WTC11 (cell line): ENCODE results near the gene DUSP15. TPM values are rescaled to one million over a fixed set of nuclear protein-coding genes. Genes with fewer than 3 reads are reported as not detected.

ENCODE experiments used
- ATAC-seq: fragments of 200-7000 bp; cut with Tn5 transposase; 2 replicates; pipeline ENCODE4 v1.10.0; 2021; ENCODE audit warnings: mild to moderate bottlenecking, moderate library complexity
- CTCF ChIA-PET: fragments of 300-600 bp; sonication (Branson Sonifier 250); formaldehyde crosslinking; loops from one replicate; lab custom pipeline; 2021; ENCODE audit warnings: antibody characterized with exemption; lab: Charles Lee
- POLR2A ChIA-PET: fragments of 350-600 bp; sonication (Branson Sonifier 250); formaldehyde crosslinking; loops from one replicate; lab custom pipeline; 2021; ENCODE audit warnings: antibody characterized with exemption; lab: Charles Lee
- DNase-seq: peaks from one replicate; pipeline ENCODE4 v3.0.0; 2021; ENCODE audit warnings: low spot score
- H3K27ac Mint-ChIP-seq: 2 replicates; pipeline ENCODE4 v1.8.0; 2021; ENCODE audit warnings: mixed read lengths
- H3K27me3 Mint-ChIP-seq: 2 replicates; pipeline ENCODE4 v1.8.0; 2021; ENCODE audit warnings: low read depth, mild to moderate bottlenecking, moderate library complexity, mixed read lengths
- H3K36me3 Mint-ChIP-seq: 2 replicates; pipeline ENCODE4 v1.8.0; 2021; ENCODE audit warnings: mixed read lengths
- H3K4me1 Mint-ChIP-seq: 2 replicates; pipeline ENCODE4 v1.8.0; 2022; ENCODE audit warnings: mixed read lengths
- H3K4me3 Mint-ChIP-seq: 2 replicates; pipeline ENCODE4 v1.8.0; 2021; ENCODE audit warnings: mild to moderate bottlenecking, moderate library complexity, mixed read lengths
- H3K9me3 Mint-ChIP-seq: 2 replicates; pipeline ENCODE4 v1.8.0; 2021; ENCODE audit warnings: mixed read lengths
- ETV6 ChIP-seq: sonication (generic); formaldehyde crosslinking; IDR thresholded peaks from 2 replicates; pipeline ENCODE4 v1.8.1; 2022; ENCODE audit warnings: mild to moderate bottlenecking, missing genetic modification reagents
- FOXP1 ChIP-seq: sonication (generic); formaldehyde crosslinking; IDR thresholded peaks from 2 replicates; pipeline ENCODE4 v1.8.0; 2022; ENCODE audit warnings: missing genetic modification reagents, mild to moderate bottlenecking, moderate library complexity, borderline replicate concordance
- NFYB ChIP-seq: sonication (generic); formaldehyde crosslinking; conservative IDR thresholded peaks from 2 replicates; pipeline ENCODE4 v1.8.0; 2022; ENCODE audit warnings: low read depth, missing genetic modification reagents
- RELA ChIP-seq: sonication (generic); formaldehyde crosslinking; IDR thresholded peaks from 2 replicates; pipeline ENCODE4 v1.8.1; 2022; ENCODE audit warnings: missing genetic modification reagents, mild to moderate bottlenecking, borderline replicate concordance
- TCF7 ChIP-seq: sonication (generic); formaldehyde crosslinking; IDR thresholded peaks from 2 replicates; pipeline ENCODE4 v1.8.0; 2022; ENCODE audit warnings: mild to moderate bottlenecking, low read depth, missing genetic modification reagents, moderate library complexity
- TP53 ChIP-seq: sonication (generic); formaldehyde crosslinking; IDR thresholded peaks from 2 replicates; pipeline ENCODE4 v1.8.1; 2023; ENCODE audit warnings: mild to moderate bottlenecking, missing genetic modification reagents
- ZNF138 ChIP-seq: sonication (generic); formaldehyde crosslinking; conservative IDR thresholded peaks from 2 replicates; pipeline ENCODE4 v1.8.1; 2022; ENCODE audit warnings: mild to moderate bottlenecking, moderate library complexity, missing genetic modification reagents
- total RNA-seq: library from RNA; stranded (reverse); gene quantifications from 3 replicates; pipeline ENCODE4 v1.2.3, GENCODE V29; 2021
- TF ChIP-seq, protein P1 (sequence below): sonication (generic); formaldehyde crosslinking; IDR thresholded peaks from 2 replicates; pipeline ENCODE4 v1.8.0; 2023; ENCODE audit warnings: missing genetic modification reagents
- TF ChIP-seq, protein P2 (sequence below): sonication (generic); formaldehyde crosslinking; IDR thresholded peaks from 2 replicates; pipeline ENCODE4 v1.8.1; 2023; ENCODE audit warnings: mild to moderate bottlenecking, missing genetic modification reagents, moderate library complexity
- TF ChIP-seq, protein P3 (sequence below): sonication (generic); formaldehyde crosslinking; IDR thresholded peaks from 2 replicates; pipeline ENCODE4 v1.8.0; 2022; ENCODE audit warnings: missing genetic modification reagents
- TF ChIP-seq, protein P4 (sequence below): sonication (generic); formaldehyde crosslinking; IDR thresholded peaks from 2 replicates; pipeline ENCODE4 v1.8.1; 2023; ENCODE audit warnings: mild to moderate bottlenecking, missing genetic modification reagents
- TF ChIP-seq, protein P5 (sequence below): sonication (generic); formaldehyde crosslinking; IDR thresholded peaks from 2 replicates; pipeline ENCODE4 v1.8.0; 2023; ENCODE audit warnings: mild to moderate bottlenecking, missing genetic modification reagents
- TF ChIP-seq, protein P6 (sequence below): fragments of 250-450 bp; sonication (Bioruptor Pico); IDR thresholded peaks from 2 replicates; pipeline ENCODE4 v1.9.0; 2021; ENCODE audit warnings: mild to moderate bottlenecking
- TF ChIP-seq, protein P7 (sequence below): sonication (generic); formaldehyde crosslinking; IDR thresholded peaks from 2 replicates; pipeline ENCODE4 v1.8.1; 2023; ENCODE audit warnings: mild to moderate bottlenecking, missing genetic modification reagents

Gene DUSP15
- total RNA-seq, 1 experiment from 2014 or later, result 1.7 TPM

DNA sequence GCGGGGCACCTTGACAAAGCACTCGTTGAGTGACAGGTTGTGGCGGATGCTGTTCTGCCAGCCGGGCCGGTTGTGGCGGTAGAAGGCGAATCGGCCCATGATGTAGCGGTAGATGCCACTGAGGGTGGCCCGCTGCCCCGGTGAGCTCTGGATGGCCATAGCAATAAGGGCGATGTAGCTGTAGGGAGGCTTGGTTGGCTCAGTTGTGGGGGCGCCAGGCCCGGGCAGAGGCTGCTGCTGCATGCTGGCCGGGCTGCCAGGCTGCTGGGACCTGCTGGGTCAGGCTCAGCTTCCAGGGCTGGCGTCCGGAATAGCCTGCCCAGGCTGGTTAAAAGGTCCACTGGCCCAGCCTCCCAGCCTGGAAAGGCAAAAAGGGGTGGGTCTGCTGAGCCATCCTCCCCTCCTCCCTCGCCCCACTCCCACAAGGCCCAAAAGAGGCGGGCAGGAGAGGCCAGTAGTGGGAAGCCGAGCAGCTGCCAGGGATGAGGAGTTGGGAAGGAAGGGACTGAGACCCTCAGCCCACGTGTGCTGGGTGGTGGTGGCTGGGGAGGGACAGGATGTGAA, 24.9 kb downstream of the DUSP15 start, which contains the start of gene FOXS1:
Gene FOXS1, minus strand, starts transcription at position 305 of the 564 bp plus-strand sequence. Its CDS starts 62 bp downstream, at position 243.
- TF ChIP-seq RELA (CRISPR knock-in tag), result no peak
- TF ChIP-seq, protein P1, sequence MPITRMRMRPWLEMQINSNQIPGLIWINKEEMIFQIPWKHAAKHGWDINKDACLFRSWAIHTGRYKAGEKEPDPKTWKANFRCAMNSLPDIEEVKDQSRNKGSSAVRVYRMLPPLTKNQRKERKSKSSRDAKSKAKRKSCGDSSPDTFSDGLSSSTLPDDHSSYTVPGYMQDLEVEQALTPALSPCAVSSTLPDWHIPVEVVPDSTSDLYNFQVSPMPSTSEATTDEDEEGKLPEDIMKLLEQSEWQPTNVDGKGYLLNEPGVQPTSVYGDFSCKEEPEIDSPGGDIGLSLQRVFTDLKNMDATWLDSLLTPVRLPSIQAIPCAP (CRISPR knock-in tag), result no peak
- TF ChIP-seq, protein P2, sequence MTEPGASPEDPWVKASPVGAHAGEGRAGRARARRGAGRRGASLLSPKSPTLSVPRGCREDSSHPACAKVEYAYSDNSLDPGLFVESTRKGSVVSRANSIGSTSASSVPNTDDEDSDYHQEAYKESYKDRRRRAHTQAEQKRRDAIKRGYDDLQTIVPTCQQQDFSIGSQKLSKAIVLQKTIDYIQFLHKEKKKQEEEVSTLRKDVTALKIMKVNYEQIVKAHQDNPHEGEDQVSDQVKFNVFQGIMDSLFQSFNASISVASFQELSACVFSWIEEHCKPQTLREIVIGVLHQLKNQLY (CRISPR knock-in tag), result no peak
- TF ChIP-seq, protein P3, sequence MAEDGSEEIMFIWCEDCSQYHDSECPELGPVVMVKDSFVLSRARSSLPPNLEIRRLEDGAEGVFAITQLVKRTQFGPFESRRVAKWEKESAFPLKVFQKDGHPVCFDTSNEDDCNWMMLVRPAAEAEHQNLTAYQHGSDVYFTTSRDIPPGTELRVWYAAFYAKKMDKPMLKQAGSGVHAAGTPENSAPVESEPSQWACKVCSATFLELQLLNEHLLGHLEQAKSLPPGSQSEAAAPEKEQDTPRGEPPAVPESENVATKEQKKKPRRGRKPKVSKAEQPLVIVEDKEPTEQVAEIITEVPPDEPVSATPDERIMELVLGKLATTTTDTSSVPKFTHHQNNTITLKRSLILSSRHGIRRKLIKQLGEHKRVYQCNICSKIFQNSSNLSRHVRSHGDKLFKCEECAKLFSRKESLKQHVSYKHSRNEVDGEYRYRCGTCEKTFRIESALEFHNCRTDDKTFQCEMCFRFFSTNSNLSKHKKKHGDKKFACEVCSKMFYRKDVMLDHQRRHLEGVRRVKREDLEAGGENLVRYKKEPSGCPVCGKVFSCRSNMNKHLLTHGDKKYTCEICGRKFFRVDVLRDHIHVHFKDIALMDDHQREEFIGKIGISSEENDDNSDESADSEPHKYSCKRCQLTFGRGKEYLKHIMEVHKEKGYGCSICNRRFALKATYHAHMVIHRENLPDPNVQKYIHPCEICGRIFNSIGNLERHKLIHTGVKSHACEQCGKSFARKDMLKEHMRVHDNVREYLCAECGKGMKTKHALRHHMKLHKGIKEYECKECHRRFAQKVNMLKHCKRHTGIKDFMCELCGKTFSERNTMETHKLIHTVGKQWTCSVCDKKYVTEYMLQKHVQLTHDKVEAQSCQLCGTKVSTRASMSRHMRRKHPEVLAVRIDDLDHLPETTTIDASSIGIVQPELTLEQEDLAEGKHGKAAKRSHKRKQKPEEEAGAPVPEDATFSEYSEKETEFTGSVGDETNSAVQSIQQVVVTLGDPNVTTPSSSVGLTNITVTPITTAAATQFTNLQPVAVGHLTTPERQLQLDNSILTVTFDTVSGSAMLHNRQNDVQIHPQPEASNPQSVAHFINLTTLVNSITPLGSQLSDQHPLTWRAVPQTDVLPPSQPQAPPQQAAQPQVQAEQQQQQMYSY, result no peak
- TF ChIP-seq, protein P4, sequence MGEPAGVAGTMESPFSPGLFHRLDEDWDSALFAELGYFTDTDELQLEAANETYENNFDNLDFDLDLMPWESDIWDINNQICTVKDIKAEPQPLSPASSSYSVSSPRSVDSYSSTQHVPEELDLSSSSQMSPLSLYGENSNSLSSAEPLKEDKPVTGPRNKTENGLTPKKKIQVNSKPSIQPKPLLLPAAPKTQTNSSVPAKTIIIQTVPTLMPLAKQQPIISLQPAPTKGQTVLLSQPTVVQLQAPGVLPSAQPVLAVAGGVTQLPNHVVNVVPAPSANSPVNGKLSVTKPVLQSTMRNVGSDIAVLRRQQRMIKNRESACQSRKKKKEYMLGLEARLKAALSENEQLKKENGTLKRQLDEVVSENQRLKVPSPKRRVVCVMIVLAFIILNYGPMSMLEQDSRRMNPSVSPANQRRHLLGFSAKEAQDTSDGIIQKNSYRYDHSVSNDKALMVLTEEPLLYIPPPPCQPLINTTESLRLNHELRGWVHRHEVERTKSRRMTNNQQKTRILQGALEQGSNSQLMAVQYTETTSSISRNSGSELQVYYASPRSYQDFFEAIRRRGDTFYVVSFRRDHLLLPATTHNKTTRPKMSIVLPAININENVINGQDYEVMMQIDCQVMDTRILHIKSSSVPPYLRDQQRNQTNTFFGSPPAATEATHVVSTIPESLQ, result no peak
- TF ChIP-seq ZNF138 (CRISPR knock-in tag), result 0 out of 2 replicates have a peak, but pooled peaks have one; percentile 55
- H3K4me3 Mint-ChIP-seq, result no peak within 1 kb of the TSS
- DNase-seq (no peak), ATAC-seq (peak; percentile 34)
- POLR2A ChIA-PET, result interaction anchor here (0.6 kb wide), 2 partner anchors 11 to 281 kb away, joined by 3 read pairs; no protein-coding TSS in a partner anchor
- H3K36me3 Mint-ChIP-seq, result no peaks in the 10 kb centered on the region
- CTCF ChIA-PET, result interaction anchor here (0.8 to 3.9 kb wide), 11 partner anchors 7 to 285 kb away, joined by 3 to 38 read pairs (median 3); partner anchors contain the start of gene PDRG1
- peaks cover 25% of the 10 kb centered on the region for H3K4me1 Mint-ChIP-seq
- H3K9me3 Mint-ChIP-seq, result no peaks in the 10 kb centered on the region
- no peak within 1 kb of the TSS for H3K27ac Mint-ChIP-seq
- H3K27me3 Mint-ChIP-seq, result peaks cover 21% of the 10 kb centered on the region

DNA sequence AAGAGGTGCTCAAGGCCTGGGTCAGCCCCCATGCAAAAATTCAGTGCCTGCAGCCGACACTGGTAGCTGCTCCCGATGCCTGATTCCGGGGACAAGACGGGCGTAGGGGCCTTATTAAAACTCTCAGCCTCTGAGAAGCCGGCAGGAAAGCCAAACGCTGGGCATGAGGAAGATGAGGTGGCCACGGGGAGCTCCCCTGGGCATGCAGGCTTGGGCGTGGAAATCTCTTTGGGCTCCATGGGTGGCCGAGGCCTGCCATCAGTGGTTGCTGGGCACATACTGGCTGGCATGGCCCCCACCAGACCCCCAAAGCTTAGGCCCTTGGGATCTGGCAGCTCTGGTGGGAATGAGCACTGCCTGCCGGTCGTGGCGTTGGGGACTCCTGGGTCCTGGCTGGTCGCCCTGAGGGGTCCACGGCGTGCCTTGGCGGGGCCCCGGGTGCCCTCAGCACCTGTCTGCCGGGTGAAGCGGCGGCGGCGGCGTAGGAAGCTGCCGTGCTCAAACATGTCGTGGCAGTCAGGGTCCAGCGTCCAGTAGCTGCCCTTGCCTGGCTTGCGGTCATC, 25.5 kb downstream of the DUSP15 start:
- H3K27ac Mint-ChIP-seq, result no peak overlapping the region
- POLR2A ChIA-PET, result interaction anchor here (0.6 kb wide), 1 partner anchor 282 kb away, joined by 3 read pairs; no protein-coding TSS in a partner anchor
- H3K9me3 Mint-ChIP-seq, result no peaks in the 10 kb centered on the region
- peaks cover 25% of the 10 kb centered on the region for H3K4me1 Mint-ChIP-seq
- CTCF ChIA-PET, result interaction anchor here (0.8 to 3.9 kb wide), 11 partner anchors 8 to 285 kb away, joined by 3 to 38 read pairs (median 3); partner anchors contain the start of gene PDRG1
- H3K4me3 Mint-ChIP-seq, result no peak overlapping the region
- H3K36me3 Mint-ChIP-seq, result no peaks in the 10 kb centered on the region
- DNase-seq (no peak), ATAC-seq (no peak)
- peaks cover 15% of the 10 kb centered on the region for H3K27me3 Mint-ChIP-seq
- no peak for TF ChIP-seq TCF7 (CRISPR knock-in tag)
- TF ChIP-seq FOXP1 (CRISPR knock-in tag), result 0 out of 2 replicates have a peak, but pooled peaks have one; percentile 51

DNA sequence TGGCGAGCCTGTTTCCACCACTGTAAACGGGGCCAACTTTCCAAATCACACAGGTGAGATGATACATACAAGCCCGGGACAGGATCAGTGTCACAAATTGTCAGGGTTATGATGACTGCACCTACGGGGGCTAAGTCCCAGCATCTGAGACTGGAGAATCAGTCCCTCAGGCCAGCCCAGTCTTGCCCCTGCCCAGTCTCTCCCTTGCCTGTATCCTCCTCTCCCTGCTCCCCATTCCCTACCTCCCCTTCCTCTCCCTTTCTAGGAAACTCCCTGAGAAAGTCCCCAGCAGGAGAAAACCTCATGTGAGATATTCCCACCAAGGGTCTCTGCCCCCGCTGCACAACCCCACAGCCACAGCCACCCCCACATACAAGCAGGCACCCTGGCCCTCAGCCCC, 26.4 kb downstream of the DUSP15 start:
- ATAC-seq (no peak), DNase-seq (no peak)
- H3K4me3 Mint-ChIP-seq, result no peak overlapping the region
- ChIA-PET POLR2A (interaction anchor here (0.6 kb wide), 1 partner anchor 184 kb away, joined by 4 read pairs; no protein-coding TSS in a partner anchor), CTCF (interaction anchor here (1.2 to 2.1 kb wide), 2 partner anchors 8 to 9 kb away, joined by 3 to 20 read pairs; no protein-coding TSS in a partner anchor)
- H3K27ac Mint-ChIP-seq, result no peak overlapping the region
- H3K4me1 Mint-ChIP-seq, result peaks cover 25% of the 10 kb centered on the region
- H3K9me3 Mint-ChIP-seq, result no peaks in the 10 kb centered on the region
- no peaks in the 10 kb centered on the region for H3K36me3 Mint-ChIP-seq
- H3K27me3 Mint-ChIP-seq, result peaks cover 6% of the 10 kb centered on the region
- TF ChIP-seq ETV6 (no peak), NFYB (CRISPR knock-in tag) (no peak), TP53 (CRISPR knock-in tag) (no peak)
- TF ChIP-seq, protein P5, sequence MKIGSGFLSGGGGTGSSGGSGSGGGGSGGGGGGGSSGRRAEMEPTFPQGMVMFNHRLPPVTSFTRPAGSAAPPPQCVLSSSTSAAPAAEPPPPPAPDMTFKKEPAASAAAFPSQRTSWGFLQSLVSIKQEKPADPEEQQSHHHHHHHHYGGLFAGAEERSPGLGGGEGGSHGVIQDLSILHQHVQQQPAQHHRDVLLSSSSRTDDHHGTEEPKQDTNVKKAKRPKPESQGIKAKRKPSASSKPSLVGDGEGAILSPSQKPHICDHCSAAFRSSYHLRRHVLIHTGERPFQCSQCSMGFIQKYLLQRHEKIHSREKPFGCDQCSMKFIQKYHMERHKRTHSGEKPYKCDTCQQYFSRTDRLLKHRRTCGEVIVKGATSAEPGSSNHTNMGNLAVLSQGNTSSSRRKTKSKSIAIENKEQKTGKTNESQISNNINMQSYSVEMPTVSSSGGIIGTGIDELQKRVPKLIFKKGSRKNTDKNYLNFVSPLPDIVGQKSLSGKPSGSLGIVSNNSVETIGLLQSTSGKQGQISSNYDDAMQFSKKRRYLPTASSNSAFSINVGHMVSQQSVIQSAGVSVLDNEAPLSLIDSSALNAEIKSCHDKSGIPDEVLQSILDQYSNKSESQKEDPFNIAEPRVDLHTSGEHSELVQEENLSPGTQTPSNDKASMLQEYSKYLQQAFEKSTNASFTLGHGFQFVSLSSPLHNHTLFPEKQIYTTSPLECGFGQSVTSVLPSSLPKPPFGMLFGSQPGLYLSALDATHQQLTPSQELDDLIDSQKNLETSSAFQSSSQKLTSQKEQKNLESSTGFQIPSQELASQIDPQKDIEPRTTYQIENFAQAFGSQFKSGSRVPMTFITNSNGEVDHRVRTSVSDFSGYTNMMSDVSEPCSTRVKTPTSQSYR (CRISPR knock-in tag), result no peak
- TF ChIP-seq, protein P6, sequence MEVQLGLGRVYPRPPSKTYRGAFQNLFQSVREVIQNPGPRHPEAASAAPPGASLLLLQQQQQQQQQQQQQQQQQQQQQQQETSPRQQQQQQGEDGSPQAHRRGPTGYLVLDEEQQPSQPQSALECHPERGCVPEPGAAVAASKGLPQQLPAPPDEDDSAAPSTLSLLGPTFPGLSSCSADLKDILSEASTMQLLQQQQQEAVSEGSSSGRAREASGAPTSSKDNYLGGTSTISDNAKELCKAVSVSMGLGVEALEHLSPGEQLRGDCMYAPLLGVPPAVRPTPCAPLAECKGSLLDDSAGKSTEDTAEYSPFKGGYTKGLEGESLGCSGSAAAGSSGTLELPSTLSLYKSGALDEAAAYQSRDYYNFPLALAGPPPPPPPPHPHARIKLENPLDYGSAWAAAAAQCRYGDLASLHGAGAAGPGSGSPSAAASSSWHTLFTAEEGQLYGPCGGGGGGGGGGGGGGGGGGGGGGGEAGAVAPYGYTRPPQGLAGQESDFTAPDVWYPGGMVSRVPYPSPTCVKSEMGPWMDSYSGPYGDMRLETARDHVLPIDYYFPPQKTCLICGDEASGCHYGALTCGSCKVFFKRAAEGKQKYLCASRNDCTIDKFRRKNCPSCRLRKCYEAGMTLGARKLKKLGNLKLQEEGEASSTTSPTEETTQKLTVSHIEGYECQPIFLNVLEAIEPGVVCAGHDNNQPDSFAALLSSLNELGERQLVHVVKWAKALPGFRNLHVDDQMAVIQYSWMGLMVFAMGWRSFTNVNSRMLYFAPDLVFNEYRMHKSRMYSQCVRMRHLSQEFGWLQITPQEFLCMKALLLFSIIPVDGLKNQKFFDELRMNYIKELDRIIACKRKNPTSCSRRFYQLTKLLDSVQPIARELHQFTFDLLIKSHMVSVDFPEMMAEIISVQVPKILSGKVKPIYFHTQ (CRISPR knock-in tag), result no peak
- TF ChIP-seq, protein P7, sequence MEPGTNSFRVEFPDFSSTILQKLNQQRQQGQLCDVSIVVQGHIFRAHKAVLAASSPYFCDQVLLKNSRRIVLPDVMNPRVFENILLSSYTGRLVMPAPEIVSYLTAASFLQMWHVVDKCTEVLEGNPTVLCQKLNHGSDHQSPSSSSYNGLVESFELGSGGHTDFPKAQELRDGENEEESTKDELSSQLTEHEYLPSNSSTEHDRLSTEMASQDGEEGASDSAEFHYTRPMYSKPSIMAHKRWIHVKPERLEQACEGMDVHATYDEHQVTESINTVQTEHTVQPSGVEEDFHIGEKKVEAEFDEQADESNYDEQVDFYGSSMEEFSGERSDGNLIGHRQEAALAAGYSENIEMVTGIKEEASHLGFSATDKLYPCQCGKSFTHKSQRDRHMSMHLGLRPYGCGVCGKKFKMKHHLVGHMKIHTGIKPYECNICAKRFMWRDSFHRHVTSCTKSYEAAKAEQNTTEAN, result no peak
